ENCODE measurements around the gene IDH3B.
A peak's percentile ranks its signal among the peaks of the same experiment; 100 is the strongest.
"Not testable (repeated sequence)": the region's sequence is repeated elsewhere in the genome, so short reads cannot be mapped to it uniquely, and the experiment has no call there.

Gene IDH3B

GRCh38 chr20:2694008-2694471 lies 30.0 kb upstream of the IDH3B start:
- no peak for DNase-seq

GRCh38 chr20:2693286-2694007 lies 29.4 kb upstream of the IDH3B start:
- DNase-seq = peak; percentile 54

- peak; percentile 50 for DNase-seq
Measured at GRCh38 chr20:2692886-2693285, 28.9 kb upstream of the IDH3B start.

GRCh38 chr20:2692036-2692885 lies 28.2 kb upstream of the IDH3B start, which contains the start of gene EBF4:
Gene EBF4 (plus strand): TSS chr20:2692780. CDS start chr20:2693646, 866 bp downstream.
- peak; percentile 61 for DNase-seq

- no peak for DNase-seq
Measured at GRCh38 chr20:2691663-2692035, 27.6 kb upstream of the IDH3B start.

GRCh38 chr20:2691127-2691526 lies 27.1 kb upstream of the IDH3B start:
- DNase-seq = no peak

- DNase-seq = no peak
Measured at GRCh38 chr20:2690718-2691117, 26.7 kb upstream of the IDH3B start.

- no peak for DNase-seq
Measured at GRCh38 chr20:2690213-2690612, 26.2 kb upstream of the IDH3B start.

GRCh38 chr20:2688041-2688591 lies 24.1 kb upstream of the IDH3B start:
- DNase-seq = peak; percentile 80

GRCh38 chr20:2687514-2687913 lies 23.5 kb upstream of the IDH3B start:
- DNase-seq = no peak

- DNase-seq = not testable (repeated sequence)
Measured at GRCh38 chr20:2684817-2685216, 20.8 kb upstream of the IDH3B start.

- DNase-seq = not testable (repeated sequence)
Measured at GRCh38 chr20:2682040-2682439, 18.0 kb upstream of the IDH3B start.

- no peak for DNase-seq
Measured at GRCh38 chr20:2680046-2680445, 16.0 kb upstream of the IDH3B start.

GRCh38 chr20:2673453-2673852 lies 9.4 kb upstream of the IDH3B start:
- DNase-seq = no peak

GRCh38 chr20:2672446-2672845 lies 8.4 kb upstream of the IDH3B start:
- no peak for DNase-seq

GRCh38 chr20:2671977-2672376 lies 8.0 kb upstream of the IDH3B start:
- no peak for DNase-seq

- no peak for DNase-seq
Measured at GRCh38 chr20:2663364-2663886, 591 bp downstream of the IDH3B start.

GRCh38 chr20:2659547-2659946 lies 4.5 kb downstream of the IDH3B start:
- no peak for DNase-seq

- no peak for DNase-seq
Measured at GRCh38 chr20:2658414-2659354, 5.3 kb downstream of the IDH3B start.

- DNase-seq = no peak
Measured at GRCh38 chr20:2657674-2658073, 6.3 kb downstream of the IDH3B start.

GRCh38 chr20:2657241-2657640 lies 6.8 kb downstream of the IDH3B start:
- DNase-seq = no peak

- no peak for DNase-seq
Measured at GRCh38 chr20:2656471-2657117, 7.4 kb downstream of the IDH3B start.
